Upper lobe of left lung (tissue), 4 donors: ENCODE results near the gene NRROS.

Experiments
- CTCF ChIP-seq, 6 experiments: fragments of 450-650 bp in 4 of 6; fragments of 200-600 bp in 2 of 6; sonication (generic) in 2 of 6; IDR thresholded peaks; one replicate each; pipeline ENCODE4 v1.5.1; 2016 to 2019; ENCODE audit warnings: antibody characterized with exemption in 6 of 6
- EP300 ChIP-seq, 4 donors: sonication (generic); formaldehyde crosslinking; IDR thresholded peaks; one replicate each; pipeline ENCODE4 v1.5.1; 2017; ENCODE audit warnings: antibody characterized with exemption in 4 of 4, control low read depth in 2 of 4
- POLR2A ChIP-seq, 4 donors: fragments of 450-650 bp; IDR thresholded peaks; one replicate each; pipeline ENCODE4 v1.5.1; 2016 to 2017; ENCODE audit warnings: antibody characterized with exemption in 4 of 4, mild to moderate bottlenecking in 2 of 4
- POLR2AphosphoS5 ChIP-seq, 2 donors: sonication (generic); formaldehyde crosslinking; IDR thresholded peaks; one replicate each; pipeline ENCODE4 v1.5.1; 2017; ENCODE audit warnings: antibody characterized with exemption in 2 of 2

- TF ChIP-seq CTCF (IDR thresholded peaks at IDR 0.05), result no peak
- TF ChIP-seq POLR2AphosphoS5 (IDR thresholded peaks at IDR 0.05), result no peak
- no peak for TF ChIP-seq POLR2A (IDR thresholded peaks at IDR 0.05)
- TF ChIP-seq EP300 (IDR thresholded peaks at IDR 0.05), result no peak
Measured at GRCh38 chr3:196706327-196706726, 66.8 kb downstream of the NRROS start.
